Neuronal stem cell (in vitro differentiated cells): Measurements from ENCODE around the gene PDF.

ENCODE experiments used
- DNase-seq: peaks from one replicate; pipeline ENCODE4 v3.0.0-alpha.2; 2013; ENCODE audit warnings: low spot score
- H2AFZ ChIP-seq: one replicate; pipeline ENCODE4 v1.6.1; 2013; ENCODE audit warnings: mild to moderate bottlenecking, low read length, inconsistent platforms
- H2AK5ac ChIP-seq: 2 replicates; pipeline ENCODE4 v1.6.1; 2013; ENCODE audit warnings: low read depth, mild to moderate bottlenecking, inconsistent platforms, low read length, moderate library complexity, mixed read lengths
- H2BK120ac ChIP-seq: 2 replicates; pipeline ENCODE4 v1.6.1; 2013; ENCODE audit warnings: low read depth, mild to moderate bottlenecking, inconsistent platforms, low read length, moderate library complexity, mixed read lengths
- H2BK12ac ChIP-seq: one replicate; pipeline ENCODE4 v1.6.1; 2013; ENCODE audit warnings: low read length, inconsistent platforms
- H2BK15ac ChIP-seq: 2 replicates; pipeline ENCODE4 v1.6.1; 2013; ENCODE audit warnings: mild to moderate bottlenecking, low read length, inconsistent platforms, mixed read lengths
- H2BK5ac ChIP-seq: one replicate; pipeline ENCODE4 v1.6.1; 2013; ENCODE audit warnings: inconsistent platforms, mild to moderate bottlenecking, low read length, moderate library complexity
- H3K14ac ChIP-seq: one replicate; pipeline ENCODE4 v1.6.1; 2013; ENCODE audit warnings: low read length, inconsistent platforms
- H3K18ac ChIP-seq: 2 replicates; pipeline ENCODE4 v1.6.1; 2013; ENCODE audit warnings: low read length, inconsistent platforms
- H3K23ac ChIP-seq: 2 replicates; pipeline ENCODE4 v1.6.1; 2013; ENCODE audit warnings: low read depth, mild to moderate bottlenecking, mixed read lengths, low read length, inconsistent platforms; ENCODE audit not compliant: poor library complexity
- H3K27ac ChIP-seq: replicated peaks from 3 replicates; pipeline ENCODE4 v1.5.1; 2013; ENCODE audit warnings: low read length, inconsistent platforms
- H3K27me3 ChIP-seq, 3 experiments: 2 replicates each; pipeline ENCODE4 v1.6.1; 2013; ENCODE audit warnings: low read length in 3 of 3, mild to moderate bottlenecking in 2 of 3, inconsistent platforms in 1 of 3, low read depth in 1 of 3, mixed read lengths in 1 of 3, moderate library complexity in 1 of 3; ENCODE audit not compliant: control insufficient read depth in 3 of 3, insufficient read depth in 3 of 3
- H3K36me3 ChIP-seq, 2 donors: replicated peaks in 1 of 2; 2 replicates each; pipeline ENCODE4 v1.6.1; 2013; ENCODE audit warnings: low read length in 2 of 2; ENCODE audit not compliant: control insufficient read depth in 2 of 2, insufficient read depth in 2 of 2
- H3K4ac ChIP-seq: 2 replicates; pipeline ENCODE4 v1.6.1; 2013; ENCODE audit warnings: inconsistent platforms, mild to moderate bottlenecking, low read length, moderate library complexity
- H3K4me1 ChIP-seq, 2 donors: 1 replicate in 1 of 2; 2 replicates in 1 of 2; pipeline ENCODE4 v1.6.1; 2013; ENCODE audit warnings: low read length in 2 of 2, low read depth in 1 of 2; ENCODE audit not compliant: control insufficient read depth in 2 of 2, insufficient read depth in 1 of 2
- H3K4me2 ChIP-seq: one replicate; pipeline ENCODE4 v1.6.1; 2013; ENCODE audit warnings: mild to moderate bottlenecking, low read length, inconsistent platforms; ENCODE audit not compliant: insufficient read depth, poor library complexity, severe bottlenecking
- H3K4me3 ChIP-seq, 2 donors: 2 replicates each; pipeline ENCODE4 v1.5.1; 2013; ENCODE audit warnings: low read length in 2 of 2, mild to moderate bottlenecking in 2 of 2, inconsistent platforms in 1 of 2, moderate library complexity in 1 of 2
- H3K79me1 ChIP-seq: one replicate; pipeline ENCODE4 v1.6.1; 2013; ENCODE audit warnings: low read depth, mild to moderate bottlenecking, inconsistent platforms, low read length, moderate library complexity
- H3K9ac ChIP-seq: one replicate; pipeline ENCODE4 v1.6.1; 2013; ENCODE audit warnings: mild to moderate bottlenecking, low read depth, low read length, inconsistent platforms; ENCODE audit not compliant: poor library complexity
- H3K9me3 ChIP-seq, 2 donors: replicated peaks in 1 of 2; 2 replicates each; pipeline versions ENCODE3 to v1.6.1; 2013; ENCODE audit warnings: low read length in 2 of 2, mild to moderate bottlenecking in 2 of 2, inconsistent platforms in 1 of 2, low read depth in 1 of 2, mixed read lengths in 1 of 2, moderate library complexity in 1 of 2; ENCODE audit not compliant: control insufficient read depth in 2 of 2, insufficient read depth in 1 of 2
- H4K8ac ChIP-seq: one replicate; pipeline ENCODE4 v1.6.1; 2013; ENCODE audit warnings: low read depth, mild to moderate bottlenecking, inconsistent platforms, low read length, moderate library complexity
- H4K91ac ChIP-seq: one replicate; pipeline ENCODE4 v1.6.1; 2013; ENCODE audit warnings: low read length, low read depth, mild to moderate bottlenecking, inconsistent platforms; ENCODE audit not compliant: poor library complexity
- WGBS, 2 donors: extraction: QIAGEN DNeasy Blood & Tissue Kit; methylation state at CpG; one replicate each; pipeline ENCODE4 v1.1.7; 2013; ENCODE audit warnings: missing lambda C conversion rate in 2 of 2, mixed read lengths in 1 of 2; ENCODE audit not compliant: insufficient read length in 2 of 2, insufficient replicate concordance in 1 of 2; ENCODE audit errors: extremely low coverage in 2 of 2; 5-methylcytosine and 5-hydroxymethylcytosine counted together

Gene PDF

DNA sequence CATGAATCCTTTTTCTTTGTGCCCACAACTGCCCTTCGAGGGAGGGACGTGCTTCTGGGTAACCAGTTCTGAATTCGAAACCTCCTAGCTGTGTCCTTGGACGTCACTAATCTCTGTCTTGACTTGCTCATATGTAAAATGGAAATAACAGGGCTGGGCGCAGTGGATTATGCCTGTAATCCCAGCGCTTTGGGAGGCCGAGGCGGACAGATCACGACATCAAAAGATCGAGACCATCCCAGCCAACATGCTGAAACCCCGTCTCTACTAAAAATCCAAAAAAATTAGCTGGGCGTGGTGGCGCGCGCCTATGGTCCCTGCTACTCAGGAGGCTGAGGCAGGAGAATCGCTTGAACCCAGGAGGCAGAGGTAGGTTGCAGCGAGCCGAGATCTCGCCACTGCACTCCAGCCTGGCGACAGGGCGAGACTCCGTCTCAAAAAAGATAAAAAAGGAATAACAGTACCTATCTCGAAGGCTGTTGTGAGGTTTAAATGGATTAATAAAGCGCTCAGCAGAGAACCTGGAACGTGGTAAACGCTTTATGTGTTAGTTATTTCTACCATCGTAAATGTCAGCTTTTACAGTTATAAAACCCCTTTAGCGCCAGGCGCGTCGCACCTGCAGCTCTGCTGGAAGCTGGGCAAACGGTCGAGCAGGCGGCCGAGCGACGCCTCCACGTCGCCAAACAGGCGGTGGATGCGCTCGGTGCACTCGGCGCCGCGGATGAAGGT lies 8.3 kb upstream of the PDF start:
- H2BK5ac ChIP-seq, result peak overlapping the region; percentile 88
- H2AFZ ChIP-seq, result peak overlapping the region; percentile 90
- H3K79me1 ChIP-seq, result peaks cover 14% of the 10 kb centered on the region
- H2BK120ac ChIP-seq, result no peak overlapping the region
- H2BK15ac ChIP-seq, result no peak overlapping the region
- no peaks in the 10 kb centered on the region for H3K9me3 ChIP-seq
- peak overlapping the region; percentile 98 for H3K9ac ChIP-seq
- peak overlapping the region; percentile 72 to 95 for H3K4me3 ChIP-seq
- H4K91ac ChIP-seq, result no peak overlapping the region
- H3K4ac ChIP-seq, result peak overlapping the region; percentile 89
- peaks cover 33 to 77% of the 10 kb centered on the region in 2 donors for H3K36me3 ChIP-seq
- no peak for DNase-seq
- peak overlapping the region; percentile 68 for H2AK5ac ChIP-seq
- H2BK12ac ChIP-seq, result no peak overlapping the region
- H3K4me1 ChIP-seq, result peaks cover 7 to 13% of the 10 kb centered on the region in 2 donors
- H3K27me3 ChIP-seq, result no peaks in the 10 kb centered on the region
- H3K27ac ChIP-seq, result peak overlapping the region; percentile 71
- H3K4me2 ChIP-seq, result peak overlapping the region; percentile 87
- H3K14ac ChIP-seq, result peak overlapping the region; percentile 42
- WGBS, 2 donors, result no CpG with 5 or more reads among the region's 46 CpGs
- H3K23ac ChIP-seq, result peak overlapping the region; percentile 97
- H3K18ac ChIP-seq, result peak overlapping the region; percentile 91
- H4K8ac ChIP-seq, result no peak overlapping the region

DNA sequence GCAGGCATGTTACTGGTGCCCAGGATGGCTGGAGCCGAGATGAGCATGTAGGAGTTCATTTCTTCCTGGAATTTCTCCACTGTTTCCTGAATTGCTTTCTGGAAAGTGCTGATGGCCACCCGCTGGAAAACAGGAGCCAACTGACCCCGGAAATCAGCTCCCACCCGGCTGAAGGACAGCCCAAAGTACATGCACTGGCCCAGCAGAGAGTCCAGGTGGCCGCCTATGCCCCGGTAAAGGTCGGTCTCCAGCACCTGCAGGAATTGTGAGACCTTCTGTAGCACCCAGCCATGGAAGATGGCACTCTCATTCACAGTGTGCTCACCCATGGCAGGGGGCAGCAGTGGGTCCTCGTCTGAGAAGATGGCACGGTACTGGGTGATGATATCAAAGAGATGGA lies 4.3 kb upstream of the PDF start:
- Histone ChIP-seq H2BK12ac (no peak overlapping the region), H2BK120ac (no peak overlapping the region), H2AK5ac (no peak overlapping the region), H3K36me3 (peaks cover 34 to 75% of the 10 kb centered on the region in 2 donors), H2BK5ac (no peak overlapping the region), H3K23ac (no peak overlapping the region), H3K18ac (no peak overlapping the region), H4K8ac (no peak overlapping the region), H3K4me3 (no peak overlapping the region), H3K4me1 (peaks cover 6 to 14% of the 10 kb centered on the region in 2 donors), H4K91ac (no peak overlapping the region), H3K27ac (no peak overlapping the region), H3K4ac (no peak overlapping the region), H3K9me3 (no peaks in the 10 kb centered on the region), H2AFZ (no peak overlapping the region), H2BK15ac (no peak overlapping the region), H3K14ac (no peak overlapping the region), H3K27me3 (no peaks in the 10 kb centered on the region), H3K79me1 (peaks cover 17% of the 10 kb centered on the region), H3K4me2 (no peak overlapping the region), H3K9ac (no peak overlapping the region)
- no peak for DNase-seq
- whole genome bisulfite sequencing, 2 donors, result no CpG with 5 or more reads among the region's 9 CpGs

DNA sequence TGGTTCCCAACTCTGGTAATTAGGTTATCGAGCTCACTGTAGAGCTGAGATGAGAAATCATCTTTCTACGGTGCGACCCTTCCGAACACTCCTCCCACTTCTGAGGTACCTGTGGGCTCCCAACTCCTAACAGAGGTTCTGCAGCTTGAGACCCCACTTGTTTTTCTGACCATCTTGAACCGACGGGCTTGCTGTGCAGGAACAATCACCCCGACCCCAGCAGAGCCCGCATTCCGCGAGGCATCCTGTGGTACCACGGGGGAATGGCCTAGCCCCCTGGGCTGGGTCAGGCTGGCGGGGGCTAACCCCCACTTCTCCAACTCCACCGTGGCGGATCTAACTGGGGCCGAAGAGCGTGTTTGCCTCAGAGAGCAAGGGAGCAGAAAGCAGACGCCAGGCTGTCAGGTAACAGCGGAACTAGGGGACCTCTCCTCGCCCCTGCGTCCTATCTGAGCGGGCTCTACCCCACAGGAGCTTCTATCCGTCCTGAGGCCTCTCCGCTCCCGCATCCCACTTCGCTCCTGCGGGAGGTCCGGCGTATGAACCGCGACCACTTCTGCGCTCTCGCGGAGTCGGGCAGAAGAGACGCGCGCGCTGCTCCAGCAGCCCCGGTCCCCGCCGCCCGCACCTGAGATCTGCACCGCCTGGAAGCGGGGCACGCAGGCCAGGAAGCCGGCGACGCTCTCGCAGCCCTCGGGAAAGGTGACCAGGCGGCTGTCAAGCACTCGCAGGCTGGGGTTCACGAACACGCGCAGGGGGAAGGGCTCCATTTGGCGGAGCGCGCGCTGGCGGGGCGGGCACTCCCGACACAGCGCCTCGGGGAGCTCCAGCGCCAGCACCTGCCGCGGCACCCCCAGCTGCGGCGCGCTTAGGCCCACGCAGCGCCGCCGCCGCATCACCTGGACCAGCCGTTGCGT lies 761 bp downstream of the PDF start:
- Histone ChIP-seq H3K4ac (peak overlapping the region; percentile 71), H3K4me2 (peak overlapping the region; percentile 96), H2AK5ac (peak overlapping the region; percentile 87), H2BK15ac (no peak overlapping the region), H3K4me3 (peak overlapping the region; percentile 85 to 92), H3K9me3 (no peaks in the 10 kb centered on the region), H3K36me3 (peaks cover 51 to 89% of the 10 kb centered on the region in 2 donors), H3K4me1 (peaks cover 15 to 16% of the 10 kb centered on the region in 2 donors), H3K79me1 (peaks cover 19% of the 10 kb centered on the region), H2AFZ (peak overlapping the region; percentile 96), H3K18ac (peak overlapping the region; percentile 88), H4K91ac (no peak overlapping the region), H3K14ac (peak overlapping the region; percentile 63), H3K9ac (peak overlapping the region; percentile 99), H3K27me3 (no peaks in the 10 kb centered on the region), H2BK5ac (peak overlapping the region; percentile 87), H2BK12ac (peak overlapping the region; percentile 89), H3K23ac (peak overlapping the region; percentile 99), H4K8ac (peak overlapping the region; percentile 30), H3K27ac (no peak overlapping the region), H2BK120ac (no peak overlapping the region)
- no peak for DNase-seq
- WGBS, 2 donors, result no CpG with 5 or more reads among the region's 77 CpGs

DNA sequence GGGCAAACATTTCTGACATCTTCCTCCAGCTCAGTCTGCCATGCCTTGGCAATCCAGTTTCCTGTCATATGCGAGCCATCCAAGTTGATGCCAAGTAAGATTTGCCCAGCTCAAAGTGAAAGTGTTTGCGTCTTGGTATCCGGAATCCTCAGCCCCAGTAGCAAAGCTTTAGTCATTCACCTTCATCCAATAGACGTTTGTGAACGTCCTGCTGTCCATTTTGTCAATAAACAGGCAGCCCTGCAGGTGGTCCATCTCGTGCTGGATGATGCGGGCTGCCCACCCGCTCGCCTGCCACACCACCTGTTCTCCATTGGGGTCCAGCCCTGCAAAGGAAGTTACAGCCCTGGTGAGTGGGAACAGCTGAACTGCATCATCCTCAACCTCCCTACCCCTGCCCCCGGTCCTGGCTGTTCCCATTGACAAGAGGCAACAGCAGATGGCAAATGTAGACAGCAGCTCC lies 1.5 kb downstream of the PDF start:
- Histone ChIP-seq H3K9ac (peak overlapping the region; percentile 68), H2BK15ac (no peak overlapping the region), H3K4ac (no peak overlapping the region), H3K14ac (no peak overlapping the region), H2AFZ (no peak overlapping the region), H3K4me1 (peaks cover 15 to 16% of the 10 kb centered on the region in 2 donors), H3K36me3 (peaks cover 51 to 89% of the 10 kb centered on the region in 2 donors), H4K91ac (no peak overlapping the region), H2BK12ac (no peak overlapping the region), H2BK120ac (no peak overlapping the region), H2BK5ac (no peak overlapping the region), H3K9me3 (no peaks in the 10 kb centered on the region), H3K18ac (no peak overlapping the region), H4K8ac (no peak overlapping the region), H3K79me1 (peaks cover 23% of the 10 kb centered on the region), H3K4me2 (no peak overlapping the region), H3K27me3 (no peaks in the 10 kb centered on the region), H3K27ac (no peak overlapping the region), H3K23ac (no peak overlapping the region), H2AK5ac (no peak overlapping the region), H3K4me3 (peak overlapping the region; percentile 85 to 92)
- no CpG with 5 or more reads among the region's 10 CpGs for WGBS, 2 donors
- DNase-seq, result no peak
